Measurements from ENCODE around the gene PSAPL1. TPM values are rescaled to one million over a fixed set of nuclear protein-coding genes. Genes with fewer than 3 reads are reported as not detected.

Gene PSAPL1
- total and polyA plus RNA-seq, 4 donors = not detected

DNA sequence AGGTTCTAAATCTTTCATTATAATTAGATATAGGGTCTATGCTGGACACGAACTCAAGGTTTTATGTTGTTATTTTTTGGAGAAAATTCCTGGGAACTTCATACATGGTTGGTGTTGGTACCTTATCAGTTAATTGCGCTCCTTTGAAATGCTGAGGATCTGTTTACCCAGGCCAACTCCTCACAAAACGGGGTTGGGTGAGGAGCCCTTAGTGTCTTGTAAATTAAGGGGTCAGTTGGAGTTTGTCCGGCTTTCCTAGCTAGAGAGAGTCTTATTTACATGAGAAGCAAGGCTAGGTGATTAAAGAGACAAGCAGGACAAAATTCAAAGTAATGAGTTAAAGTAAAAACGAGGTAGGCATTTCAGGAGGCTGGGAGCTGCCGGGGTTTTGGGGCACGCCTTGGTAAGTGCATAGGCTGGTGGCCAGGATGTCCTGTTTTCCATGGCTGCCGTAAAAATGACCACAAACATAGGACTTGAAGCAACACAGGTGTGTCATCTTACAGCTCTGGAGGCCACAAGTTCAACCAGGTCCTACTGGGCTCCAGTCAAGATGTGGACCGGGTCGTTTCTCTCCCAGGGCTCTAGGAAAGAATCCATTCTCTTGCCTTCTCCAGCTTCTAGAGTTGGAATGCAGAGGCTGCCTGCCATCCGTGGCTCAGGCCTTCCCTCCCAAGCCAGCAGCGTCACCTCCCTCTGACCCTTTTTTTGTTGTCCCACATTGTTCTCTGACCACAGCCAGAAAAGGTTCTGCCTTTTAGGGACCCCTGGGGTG, 19.8 kb downstream of the PSAPL1 start (continued):
- TF ChIP-seq, protein P1, sequence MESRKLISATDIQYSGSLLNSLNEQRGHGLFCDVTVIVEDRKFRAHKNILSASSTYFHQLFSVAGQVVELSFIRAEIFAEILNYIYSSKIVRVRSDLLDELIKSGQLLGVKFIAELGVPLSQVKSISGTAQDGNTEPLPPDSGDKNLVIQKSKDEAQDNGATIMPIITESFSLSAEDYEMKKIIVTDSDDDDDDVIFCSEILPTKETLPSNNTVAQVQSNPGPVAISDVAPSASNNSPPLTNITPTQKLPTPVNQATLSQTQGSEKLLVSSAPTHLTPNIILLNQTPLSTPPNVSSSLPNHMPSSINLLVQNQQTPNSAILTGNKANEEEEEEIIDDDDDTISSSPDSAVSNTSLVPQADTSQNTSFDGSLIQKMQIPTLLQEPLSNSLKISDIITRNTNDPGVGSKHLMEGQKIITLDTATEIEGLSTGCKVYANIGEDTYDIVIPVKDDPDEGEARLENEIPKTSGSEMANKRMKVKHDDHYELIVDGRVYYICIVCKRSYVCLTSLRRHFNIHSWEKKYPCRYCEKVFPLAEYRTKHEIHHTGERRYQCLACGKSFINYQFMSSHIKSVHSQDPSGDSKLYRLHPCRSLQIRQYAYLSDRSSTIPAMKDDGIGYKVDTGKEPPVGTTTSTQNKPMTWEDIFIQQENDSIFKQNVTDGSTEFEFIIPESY (IDR thresholded peaks at IDR 0.05) = no peak
- TF ChIP-seq RAD21 (IDR thresholded peaks at IDR 0.05) = no peak
- TF ChIP-seq, protein P2, sequence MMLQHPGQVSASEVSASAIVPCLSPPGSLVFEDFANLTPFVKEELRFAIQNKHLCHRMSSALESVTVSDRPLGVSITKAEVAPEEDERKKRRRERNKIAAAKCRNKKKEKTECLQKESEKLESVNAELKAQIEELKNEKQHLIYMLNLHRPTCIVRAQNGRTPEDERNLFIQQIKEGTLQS (IDR thresholded peaks at IDR 0.05) = no peak

DNA sequence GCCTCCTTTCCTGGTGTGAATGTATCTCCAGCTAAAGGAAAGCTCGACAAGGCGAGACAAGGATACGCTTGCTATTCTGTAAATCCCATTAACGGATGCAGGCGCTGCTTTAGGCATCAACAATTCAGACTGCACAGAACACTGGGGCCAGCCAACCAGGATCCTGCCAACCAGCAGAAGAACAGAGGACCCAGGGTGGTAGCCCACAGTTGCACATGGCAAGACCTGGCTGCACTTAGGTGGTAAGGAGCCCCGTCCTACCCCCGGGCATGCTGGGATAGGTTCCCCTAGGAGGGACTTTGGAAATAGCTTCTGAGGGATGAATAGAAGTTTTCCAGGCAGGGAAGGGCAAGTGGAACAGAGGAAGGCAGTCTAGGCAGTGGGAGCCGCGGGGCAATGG, 20.7 kb downstream of the PSAPL1 start:
- peaks cover 0 to 5% (median 0%) of the 10 kb centered on the region in 4 donors for H3K9me3 ChIP-seq (ENCODE audit: control insufficient read depth in 4 of 4, low read length in 3 of 4)
- H3K4me3 ChIP-seq (ENCODE audit: low read depth in 1 of 3, low read length in 3 of 3) = no peak overlapping the region
- WGBS = 87% methylated on average over 9 of the region's 9 CpGs
- no peak overlapping the region for H3K27ac ChIP-seq (ENCODE audit: low read depth in 1 of 2, low read length in 2 of 2)
- TF ChIP-seq, protein P1 (IDR thresholded peaks at IDR 0.05) = no peak
- TF ChIP-seq JUND (IDR thresholded peaks at IDR 0.05) (no peak), TAF1 (conservative IDR thresholded peaks at IDR 0.05) (no peak), FOXA1 (IDR thresholded peaks at IDR 0.05) (no peak)
- TF ChIP-seq, protein P3, sequence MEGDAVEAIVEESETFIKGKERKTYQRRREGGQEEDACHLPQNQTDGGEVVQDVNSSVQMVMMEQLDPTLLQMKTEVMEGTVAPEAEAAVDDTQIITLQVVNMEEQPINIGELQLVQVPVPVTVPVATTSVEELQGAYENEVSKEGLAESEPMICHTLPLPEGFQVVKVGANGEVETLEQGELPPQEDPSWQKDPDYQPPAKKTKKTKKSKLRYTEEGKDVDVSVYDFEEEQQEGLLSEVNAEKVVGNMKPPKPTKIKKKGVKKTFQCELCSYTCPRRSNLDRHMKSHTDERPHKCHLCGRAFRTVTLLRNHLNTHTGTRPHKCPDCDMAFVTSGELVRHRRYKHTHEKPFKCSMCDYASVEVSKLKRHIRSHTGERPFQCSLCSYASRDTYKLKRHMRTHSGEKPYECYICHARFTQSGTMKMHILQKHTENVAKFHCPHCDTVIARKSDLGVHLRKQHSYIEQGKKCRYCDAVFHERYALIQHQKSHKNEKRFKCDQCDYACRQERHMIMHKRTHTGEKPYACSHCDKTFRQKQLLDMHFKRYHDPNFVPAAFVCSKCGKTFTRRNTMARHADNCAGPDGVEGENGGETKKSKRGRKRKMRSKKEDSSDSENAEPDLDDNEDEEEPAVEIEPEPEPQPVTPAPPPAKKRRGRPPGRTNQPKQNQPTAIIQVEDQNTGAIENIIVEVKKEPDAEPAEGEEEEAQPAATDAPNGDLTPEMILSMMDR (IDR thresholded peaks at IDR 0.05; ENCODE audit: low read depth, low read length, missing input control) = no peak
- DNase-seq (ENCODE audit: low spot score) = no peak
- H3K36me3 ChIP-seq (ENCODE audit: control insufficient read depth in 4 of 4, insufficient read depth in 3 of 4, low read depth in 1 of 4, low read length in 3 of 4) = no peaks in the 10 kb centered on the region
- no peak overlapping the region for H3K9ac ChIP-seq (ENCODE audit: low read depth in 1 of 2, low read length in 2 of 2)
- no peaks in the 10 kb centered on the region for H3K4me1 ChIP-seq (ENCODE audit: control insufficient read depth in 4 of 4, insufficient read depth in 4 of 4, low read length in 3 of 4)
- H3K27me3 ChIP-seq (ENCODE audit: control insufficient read depth in 4 of 4, insufficient read depth in 4 of 4, low read length in 3 of 4) = no peaks in the 10 kb centered on the region

DNA sequence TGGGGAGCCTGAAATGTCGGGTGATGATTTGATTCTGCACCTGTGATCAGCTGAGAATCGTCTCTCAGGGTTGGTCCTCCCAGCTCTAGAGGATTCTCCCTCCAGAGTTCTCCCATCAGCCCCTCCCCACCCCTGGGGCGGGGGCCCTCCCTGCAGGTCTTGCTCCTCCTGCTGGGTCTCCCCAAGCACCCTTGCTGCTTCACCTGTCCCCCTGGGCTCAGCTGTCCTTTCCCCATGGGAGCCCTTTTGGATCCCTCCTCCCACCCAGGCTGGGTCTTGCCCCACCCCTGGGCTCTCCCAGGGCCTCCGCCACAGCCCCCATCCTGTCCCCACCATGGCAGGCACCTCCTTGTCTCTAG, 22.2 kb downstream of the PSAPL1 start:
- peaks cover 0 to 6% (median 2%) of the 10 kb centered on the region in 4 donors for H3K9me3 ChIP-seq (ENCODE audit: control insufficient read depth in 4 of 4, low read length in 3 of 4)
- H3K27me3 ChIP-seq (ENCODE audit: control insufficient read depth in 4 of 4, insufficient read depth in 4 of 4, low read length in 3 of 4) = no peaks in the 10 kb centered on the region
- H3K4me3 ChIP-seq (ENCODE audit: low read depth in 1 of 3, low read length in 3 of 3) = no peak overlapping the region
- no peak for DNase-seq (ENCODE audit: low spot score)
- WGBS = 80% methylated on average over 4 of the region's 4 CpGs
- no peak overlapping the region for H3K9ac ChIP-seq (ENCODE audit: low read depth in 1 of 2, low read length in 2 of 2)
- TF ChIP-seq FOXA1 (IDR thresholded peaks at IDR 0.05) = no peak
- no peaks in the 10 kb centered on the region for H3K4me1 ChIP-seq (ENCODE audit: control insufficient read depth in 4 of 4, insufficient read depth in 4 of 4, low read length in 3 of 4)
- no peak overlapping the region for H3K27ac ChIP-seq (ENCODE audit: low read depth in 1 of 2, low read length in 2 of 2)
- H3K36me3 ChIP-seq (ENCODE audit: control insufficient read depth in 4 of 4, insufficient read depth in 3 of 4, low read depth in 1 of 4, low read length in 3 of 4) = no peaks in the 10 kb centered on the region

Measured in liver (tissue), 9 donors.